Measurements from ENCODE around the gene POLL.

The POLL gene

GRCh38 chr10:101565370-101565900 is 22.6 kb downstream of the POLL start:
- DNase-seq (ENCODE audit: insufficient read length, low spot score) (no peak), FAIRE-seq (no peak)
- no peak for TF ChIP-seq POLR2A (IDR thresholded peaks at IDR 0.05; ENCODE audit: low read depth, low read length)

DNA sequence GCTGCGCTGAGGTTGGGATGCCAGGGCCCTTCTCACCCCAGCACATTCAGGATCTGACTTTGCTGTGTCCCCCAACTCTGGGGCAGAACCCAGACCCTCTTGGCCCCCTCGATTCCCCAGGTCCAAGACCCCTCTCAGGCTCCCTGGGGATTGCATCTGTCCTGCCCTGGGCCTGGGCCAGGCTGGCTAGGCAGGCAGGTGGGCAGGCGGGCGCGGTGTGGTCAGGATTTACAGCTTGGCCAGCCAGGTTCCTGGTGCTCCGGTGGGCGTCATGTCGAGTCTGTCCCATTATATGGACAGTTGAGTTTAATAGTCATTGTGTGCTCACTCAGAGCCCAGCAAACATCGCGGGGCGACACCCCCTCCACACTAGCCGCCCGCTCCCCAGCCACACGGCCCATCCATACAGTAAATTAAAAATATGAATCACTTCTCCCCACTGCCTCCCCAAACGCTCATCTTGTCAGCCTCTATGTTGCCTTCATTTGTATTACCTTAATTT is 23.5 kb downstream of the POLL start:
- FAIRE-seq = no peak
- no peak for DNase-seq (ENCODE audit: insufficient read length, low spot score)
- no peak for TF ChIP-seq POLR2A (IDR thresholded peaks at IDR 0.05; ENCODE audit: low read depth, low read length)

DNA sequence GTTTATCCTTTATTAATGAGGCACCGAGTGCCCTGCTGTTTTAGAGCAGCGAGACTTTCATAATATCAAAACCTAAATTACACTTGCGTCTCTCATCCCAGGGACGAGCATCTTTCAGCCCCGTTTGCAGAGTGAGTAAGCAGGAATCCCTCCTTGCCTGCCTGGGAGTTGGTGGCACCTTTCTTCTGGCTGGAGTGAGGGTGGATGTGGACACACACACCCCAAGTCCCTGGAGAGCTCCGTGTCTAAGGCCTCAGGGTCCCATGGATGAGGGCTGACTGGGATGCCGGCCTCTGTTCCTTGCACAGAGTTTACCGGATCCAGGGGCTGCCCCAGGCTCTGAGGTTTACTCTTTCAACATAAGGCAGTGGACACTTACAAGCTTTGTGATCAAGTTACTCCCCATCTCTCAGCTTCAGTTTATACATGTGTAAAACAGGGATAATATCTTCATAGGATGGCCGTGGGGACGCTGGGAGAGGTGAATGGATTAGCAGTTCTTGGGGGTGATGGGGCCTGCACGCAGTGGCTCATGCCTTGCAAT is 24.5 kb downstream of the POLL start:
- no peak for TF ChIP-seq POLR2A (IDR thresholded peaks at IDR 0.05; ENCODE audit: low read depth, low read length)
- DNase-seq (ENCODE audit: insufficient read length, low spot score) (no peak), FAIRE-seq (no peak)

- no peak for FAIRE-seq
- DNase-seq (ENCODE audit: insufficient read length, low spot score) = no peak
- TF ChIP-seq POLR2A (IDR thresholded peaks at IDR 0.05; ENCODE audit: low read depth, low read length) = no peak
Measured at GRCh38 chr10:101563007-101563406, 25.1 kb downstream of the POLL start.

DNA sequence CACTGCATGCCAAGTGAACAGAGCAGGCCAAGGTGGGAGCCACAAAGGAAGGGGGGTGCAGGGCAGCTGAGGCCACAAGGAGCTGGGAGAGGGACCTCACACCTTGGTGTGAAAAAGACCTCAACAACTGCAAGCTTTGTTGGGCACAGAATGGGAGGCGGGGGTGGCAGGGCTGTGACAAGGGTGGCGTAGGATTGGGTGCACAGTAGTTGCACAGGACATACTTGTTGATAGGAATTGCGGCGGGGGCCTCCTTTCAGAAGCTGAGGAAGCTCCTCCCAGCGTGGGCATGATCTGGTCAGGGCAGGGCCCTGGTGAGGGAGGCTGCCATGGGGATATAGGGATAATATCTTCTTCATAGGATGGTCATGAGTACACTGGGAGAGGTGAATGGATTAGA is 25.8 kb downstream of the POLL start:
- no peak for FAIRE-seq
- TF ChIP-seq POLR2A (IDR thresholded peaks at IDR 0.05; ENCODE audit: low read depth, low read length) = no peak
- no peak for DNase-seq (ENCODE audit: insufficient read length, low spot score)

GRCh38 chr10:101561068-101561915 is 26.8 kb downstream of the POLL start:
- no peak for TF ChIP-seq POLR2A (IDR thresholded peaks at IDR 0.05; ENCODE audit: low read depth, low read length)
- no peak for DNase-seq (ENCODE audit: insufficient read length, low spot score)
- no peak for FAIRE-seq

DNA sequence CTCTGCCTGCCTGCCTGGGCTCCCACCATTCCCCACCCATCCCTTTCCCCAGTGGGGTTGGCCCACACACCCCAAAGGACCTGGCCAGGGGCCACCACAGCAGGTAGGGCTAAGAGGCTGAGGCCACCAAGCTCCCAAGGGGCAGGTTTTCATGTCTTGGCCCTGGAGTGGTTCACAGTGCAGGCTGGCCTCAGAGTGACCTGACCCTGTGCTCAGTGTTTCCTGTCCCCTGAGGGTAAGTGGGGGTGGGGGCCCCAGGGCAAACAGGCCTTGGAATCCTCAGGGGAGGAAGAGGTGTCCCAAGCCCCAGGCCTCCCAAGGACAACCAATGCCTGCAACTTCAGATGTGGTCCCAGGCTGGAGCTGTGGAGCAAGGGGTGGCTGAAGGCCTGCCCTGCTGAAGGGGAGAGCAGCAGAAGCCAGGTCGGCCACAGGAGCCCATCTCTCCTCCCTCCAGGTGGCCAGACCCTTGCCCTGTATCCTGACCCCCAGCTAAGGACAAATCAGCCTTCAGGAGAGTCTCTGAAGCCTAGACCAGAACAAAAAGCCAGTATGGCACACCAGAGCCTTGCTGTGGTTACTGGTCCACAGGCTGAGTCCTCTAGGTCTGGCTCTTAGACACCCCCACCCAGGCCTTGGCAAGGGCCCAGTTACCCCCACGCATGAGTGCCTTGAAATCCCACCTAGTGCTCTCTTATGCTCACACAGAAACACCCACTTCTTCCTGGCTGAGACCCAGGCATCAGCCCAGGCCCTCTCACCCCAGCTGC is 27.6 kb downstream of the POLL start:
- DNase-seq (ENCODE audit: insufficient read length, low spot score) (no peak), FAIRE-seq (no peak)
- TF ChIP-seq POLR2A (IDR thresholded peaks at IDR 0.05; ENCODE audit: low read depth, low read length) = no peak

GRCh38 chr10:101559596-101560297 is 28.3 kb downstream of the POLL start:
- FAIRE-seq (no peak), DNase-seq (ENCODE audit: insufficient read length, low spot score) (no peak)
- TF ChIP-seq POLR2A (IDR thresholded peaks at IDR 0.05; ENCODE audit: low read depth, low read length) = no peak

DNA sequence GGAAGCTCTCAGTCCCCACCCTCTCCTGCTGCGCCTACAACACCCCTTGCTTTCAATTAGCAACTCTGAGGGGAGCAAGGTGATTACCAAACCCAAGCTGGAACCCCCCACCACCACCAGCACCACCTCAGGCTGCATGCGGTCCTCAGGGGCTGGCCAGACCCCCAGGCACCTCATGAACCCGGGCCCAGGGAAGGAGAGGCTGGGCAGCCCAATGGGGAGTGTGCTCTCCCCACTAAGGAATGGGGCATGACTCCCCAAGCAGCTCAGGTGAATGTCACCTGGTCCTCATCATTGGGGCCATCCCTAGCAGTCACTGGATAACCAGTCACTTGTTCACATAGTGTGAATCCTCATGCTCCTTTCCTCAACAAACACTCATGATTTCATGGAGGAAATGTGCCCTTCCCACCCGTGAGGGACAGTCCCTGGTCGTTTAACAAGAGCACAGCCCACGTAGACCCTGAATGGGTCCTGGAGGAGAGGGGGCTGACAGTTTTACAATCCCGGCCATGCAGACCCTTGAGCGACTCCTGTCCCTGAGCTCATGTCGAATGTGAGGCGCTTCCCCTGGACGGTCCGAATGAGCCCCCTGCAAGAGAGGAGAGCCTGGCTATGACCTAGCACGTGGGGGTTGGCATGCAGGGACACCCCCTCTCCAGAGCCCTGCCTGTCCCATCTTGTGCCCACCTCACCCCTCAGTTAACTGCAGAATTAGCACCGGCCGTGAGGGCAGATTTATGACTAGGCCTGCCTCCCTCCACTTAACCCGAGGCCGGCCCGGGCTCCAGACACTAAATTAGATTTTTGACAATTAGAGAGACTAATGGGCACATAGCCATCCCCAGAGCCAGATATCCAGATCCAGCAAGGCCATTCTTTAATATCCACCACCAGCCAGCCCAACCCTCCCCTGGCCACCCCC is 29.1 kb downstream of the POLL start:
- TF ChIP-seq POLR2A (IDR thresholded peaks at IDR 0.05; ENCODE audit: low read depth, low read length) = no peak
- no peak for DNase-seq (ENCODE audit: insufficient read length, low spot score)
- FAIRE-seq = no peak

DNA sequence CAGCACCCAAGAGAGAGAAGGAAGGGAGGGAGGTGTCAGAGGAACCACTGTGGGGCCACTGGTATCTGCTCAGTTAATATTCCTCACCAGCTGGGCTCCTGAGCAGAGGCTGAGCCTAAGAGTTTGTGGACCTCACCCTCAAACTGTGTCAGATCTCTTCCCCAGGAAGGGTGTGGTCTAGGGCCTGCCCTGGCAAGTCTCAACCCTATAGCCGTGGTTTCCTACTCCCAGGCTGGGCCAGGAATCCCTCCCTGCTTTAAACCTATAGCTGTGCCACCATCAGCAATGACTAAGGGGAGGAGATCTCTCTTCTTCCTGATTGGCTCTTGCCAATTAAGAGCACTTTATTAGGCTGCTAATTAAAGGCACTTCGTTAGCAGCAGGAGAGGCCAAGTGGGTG is 29.9 kb downstream of the POLL start:
- FAIRE-seq (no peak), DNase-seq (ENCODE audit: insufficient read length, low spot score) (no peak)
- TF ChIP-seq POLR2A (IDR thresholded peaks at IDR 0.05; ENCODE audit: low read depth, low read length) = no peak

- no peak for FAIRE-seq
- TF ChIP-seq POLR2A (IDR thresholded peaks at IDR 0.05; ENCODE audit: low read depth, low read length) = no peak
- no peak for DNase-seq (ENCODE audit: insufficient read length, low spot score)
Measured at GRCh38 chr10:101557541-101557940, 30.5 kb downstream of the POLL start.

- DNase-seq (ENCODE audit: insufficient read length, low spot score) (no peak), FAIRE-seq (no peak)
- no peak for TF ChIP-seq POLR2A (IDR thresholded peaks at IDR 0.05; ENCODE audit: low read depth, low read length)
Measured at GRCh38 chr10:101552442-101552841, 35.6 kb downstream of the POLL start.

GRCh38 chr10:101550965-101551364 is 37.1 kb downstream of the POLL start:
- no peak for DNase-seq (ENCODE audit: insufficient read length, low spot score)
- no peak for FAIRE-seq
- no peak for TF ChIP-seq POLR2A (IDR thresholded peaks at IDR 0.05; ENCODE audit: low read depth, low read length)

All from H54 (cell line).